Sigmoid colon (tissue), 4 donors: Measurements from ENCODE around the gene RPTOR.

Experiments used
- CTCF ChIP-seq, 4 experiments: fragments of 450-650 bp in 3 of 4; fragments of 200-600 bp in 1 of 4; IDR thresholded peaks; one replicate each; pipeline ENCODE4 v1.5.1; 2016 to 2019; ENCODE audit warnings: antibody characterized with exemption in 4 of 4, mild to moderate bottlenecking in 3 of 4, moderate library complexity in 2 of 4
- EP300 ChIP-seq, 4 donors: sonication (generic); formaldehyde crosslinking; IDR thresholded peaks; one replicate each; pipeline ENCODE4 v1.6.1; 2017; ENCODE audit warnings: antibody characterized with exemption in 4 of 4
- POLR2AphosphoS5 ChIP-seq, 4 donors: sonication (generic); formaldehyde crosslinking; IDR thresholded peaks; one replicate each; pipeline ENCODE4 v1.6.1; 2017; ENCODE audit warnings: antibody characterized with exemption in 4 of 4

- TF ChIP-seq CTCF (IDR thresholded peaks at IDR 0.05), result no peak
- TF ChIP-seq EP300 (IDR thresholded peaks at IDR 0.05), result no peak
- TF ChIP-seq POLR2AphosphoS5 (IDR thresholded peaks at IDR 0.05), result peak in 2 of 4 donors; percentile 17 to 30
Observed at GRCh38 chr17:80968602-80969029, 424.0 kb downstream of the RPTOR start.
